Fibroblast of villous mesenchyme (primary cell): Measurements from ENCODE around the gene UPK1A. TPM values are rescaled to one million over a fixed set of nuclear protein-coding genes. Genes with fewer than 3 reads are reported as not detected.

Experiments used
- DNase-seq: peaks from one replicate; pipeline ENCODE4 v3.0.0-alpha.2; 2010; ENCODE audit warnings: low read depth
- H3K4me3 ChIP-seq: 2 replicates; pipeline ENCODE4 v1.5.1; 2011; ENCODE audit warnings: low read depth, mild to moderate bottlenecking, low read length
- CTCF ChIP-seq: IDR thresholded peaks from 2 replicates; pipeline ENCODE4 v1.5.1; 2012; ENCODE audit warnings: low read depth, mild to moderate bottlenecking, low read length; ENCODE audit not compliant: insufficient read depth
- total RNA-seq: library from RNA; depleted of rRNA; stranded (reverse); fragments of >200 nt; gene quantifications from 2 replicates; pipeline ENCODE4 v1.2.3, GENCODE V29; 2012

UPK1A gene
- total RNA-seq, 1 donor, result not detected

DNA sequence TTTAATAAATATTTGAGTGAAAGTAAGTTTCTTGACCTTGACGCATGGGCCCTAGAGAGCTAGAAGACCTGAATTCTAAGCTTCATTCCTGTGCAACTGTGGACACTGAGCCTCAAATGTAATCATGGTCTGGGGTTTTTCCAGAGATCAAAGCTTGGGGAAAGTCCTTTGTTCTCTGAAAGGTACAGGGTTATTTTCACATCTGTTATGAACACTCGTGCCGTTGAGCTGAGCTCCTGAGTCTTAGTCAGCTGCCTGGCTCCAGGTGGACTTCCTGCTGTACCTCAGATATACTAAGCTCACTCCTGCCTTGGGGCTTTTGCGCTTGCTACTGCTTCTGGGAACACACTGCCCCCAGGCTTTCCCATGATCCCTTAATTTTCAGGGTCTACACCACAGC lies 30.5 kb downstream of the UPK1A start:
- no peak for DNase-seq
- no peak overlapping the region for H3K4me3 ChIP-seq
- no peak for TF ChIP-seq CTCF

DNA sequence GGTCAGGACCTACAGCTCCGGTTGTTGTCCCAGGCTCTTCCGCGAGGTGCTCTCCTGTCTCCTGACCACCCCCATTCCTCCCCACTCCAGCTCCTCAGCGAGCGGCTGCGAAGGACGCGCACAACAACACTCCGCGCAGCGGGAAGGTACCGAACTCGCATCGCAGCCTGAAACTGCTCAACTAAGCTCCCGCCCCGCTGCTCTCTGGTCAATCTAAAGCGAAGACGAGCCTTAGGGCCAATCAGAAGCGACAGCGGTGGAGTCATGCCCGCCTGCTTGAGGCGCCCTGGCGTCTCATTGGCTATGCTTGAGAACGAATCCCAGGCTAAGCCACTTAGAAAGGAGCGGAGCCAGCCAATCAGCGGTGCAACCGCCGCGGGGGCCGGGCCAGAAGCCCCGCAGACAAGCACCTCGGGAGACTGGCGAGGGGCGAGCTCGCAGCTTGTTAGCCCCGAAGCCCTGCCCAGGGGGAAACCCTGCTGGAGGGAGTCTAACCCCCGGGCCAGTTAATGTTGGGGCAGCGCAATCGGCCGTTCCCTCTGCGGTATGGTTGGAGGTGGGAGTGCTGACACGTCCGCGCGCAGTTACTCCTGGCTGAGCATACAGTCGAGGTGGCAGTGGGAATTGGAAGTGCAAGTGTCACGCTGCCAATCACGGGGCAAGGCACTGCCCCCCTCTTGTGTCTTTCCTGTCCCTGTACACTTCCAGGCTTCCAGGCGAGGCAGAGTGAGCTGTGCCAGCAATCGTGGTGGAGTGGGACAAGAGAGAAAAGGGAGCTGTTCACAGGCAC lies 36.1 kb downstream of the UPK1A start:
- peak; percentile 98 for DNase-seq
- peak overlapping the region; percentile 74 for H3K4me3 ChIP-seq
- TF ChIP-seq CTCF, result no peak

DNA sequence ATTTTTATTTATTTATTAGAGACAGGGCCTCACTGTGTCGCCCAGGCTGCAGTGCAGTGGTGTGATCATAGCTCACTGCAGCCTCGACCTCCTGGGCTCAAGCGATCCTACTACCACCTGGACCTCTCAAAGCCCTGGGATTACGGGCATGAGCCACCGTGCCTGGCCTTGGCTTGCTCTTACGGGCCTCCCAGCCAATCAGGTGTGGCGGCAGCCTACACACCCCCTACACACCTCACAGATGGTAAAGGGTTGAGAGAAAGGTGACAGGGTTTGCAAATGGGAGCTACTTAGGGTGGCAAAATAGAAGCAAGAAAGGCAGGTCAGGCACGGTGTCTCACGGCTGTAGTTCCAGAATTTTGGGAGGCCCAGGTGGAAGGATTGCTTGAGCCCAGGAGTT lies 37.0 kb downstream of the UPK1A start:
- no peak for DNase-seq
- TF ChIP-seq CTCF, result no peak
- no peak overlapping the region for H3K4me3 ChIP-seq

GRCh38 chr19:35704218-35704617 lies 37.9 kb downstream of the UPK1A start, which contains the start of gene ZBTB32:
Gene ZBTB32, plus strand, starts transcription at chr19:35704558. Its CDS starts 10,069 bp downstream, at chr19:35714627.
- no peak for TF ChIP-seq CTCF
- no peak within 1 kb of the TSS for H3K4me3 ChIP-seq
- peak; percentile 76 for DNase-seq

GRCh38 chr19:35708391-35708790 lies 42.1 kb downstream of the UPK1A start:
- no peak for DNase-seq
- no peak for TF ChIP-seq CTCF
- no peak overlapping the region for H3K4me3 ChIP-seq

DNA sequence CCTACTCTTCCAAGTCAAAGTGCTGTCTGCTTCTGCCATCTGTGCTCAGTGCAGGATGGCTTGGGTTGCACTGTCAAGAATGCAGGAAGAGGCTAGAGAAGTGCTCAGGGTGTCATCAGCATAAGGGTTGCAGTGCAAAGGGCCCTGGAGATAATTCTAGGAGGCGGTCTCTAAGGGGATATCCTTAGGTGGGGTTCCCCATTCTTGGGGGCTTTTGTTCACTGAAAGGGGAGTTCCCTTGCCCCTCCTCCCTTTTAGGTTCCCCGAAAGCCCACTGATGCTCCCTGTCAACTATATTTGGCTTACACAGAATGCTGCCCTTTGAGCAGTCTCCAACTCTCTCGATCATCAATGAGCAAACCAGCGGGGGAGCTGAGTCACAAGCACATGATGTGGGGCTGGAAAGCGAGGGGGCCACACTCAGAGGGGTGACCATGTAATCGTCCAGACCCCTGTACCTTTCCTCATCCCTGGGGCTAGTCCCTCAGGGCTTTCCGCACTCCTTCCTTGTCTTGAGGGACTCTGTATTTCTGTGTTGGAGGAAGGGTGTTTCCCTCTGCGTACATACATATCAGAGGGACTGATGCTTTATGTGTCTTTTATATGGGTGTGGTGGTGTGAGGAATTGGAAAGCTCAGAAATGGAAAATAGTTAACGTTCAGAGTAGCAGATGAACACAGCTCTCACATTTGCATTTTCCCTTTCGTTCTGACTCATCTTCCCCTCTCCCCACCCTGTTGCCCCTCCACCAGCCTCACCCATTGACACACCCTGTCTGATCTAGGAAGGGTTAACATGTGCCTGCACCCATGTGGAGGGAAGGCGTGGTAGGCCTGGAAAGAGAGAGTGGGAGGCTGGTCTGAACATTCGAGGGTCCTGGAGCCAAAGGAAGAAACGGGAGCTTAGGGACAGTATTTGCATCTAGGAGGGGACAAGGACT lies 44.7 kb downstream of the UPK1A start:
- no peak overlapping the region for H3K4me3 ChIP-seq
- DNase-seq, result no peak
- no peak for TF ChIP-seq CTCF
